Kidney (tissue), 14 donors: ENCODE measurements around the gene PXDN. TPM values are rescaled to one million over a fixed set of nuclear protein-coding genes. Genes with fewer than 3 reads are reported as not detected.

Experiments used
- DNase-seq, 5 donors: peaks; one replicate each; pipeline ENCODE4 v3.0.0-alpha.2; 2013 to 2020
- FAIRE-seq: peaks from 2 replicates; lab custom pipeline; 2012; peaks lifted over from hg19 to GRCh38; lab: Jason Lieb, UNC
- H3K27ac ChIP-seq, 2 donors: one replicate each; pipeline ENCODE4 v1.7.0; 2013; ENCODE audit warnings: low read depth in 2 of 2, low read length in 2 of 2, inconsistent platforms in 1 of 2
- H3K27me3 ChIP-seq: one replicate; pipeline ENCODE4 v1.7.1; 2013; ENCODE audit warnings: low read length, inconsistent platforms; ENCODE audit not compliant: control insufficient read depth, insufficient read depth
- H3K36me3 ChIP-seq, 3 donors: one replicate each; pipeline versions ENCODE4 v1.7.0 to v1.7.1; 2013; ENCODE audit warnings: low read length in 3 of 3, control low read depth in 1 of 3, inconsistent platforms in 1 of 3; ENCODE audit not compliant: insufficient read depth in 3 of 3, control insufficient read depth in 2 of 3
- H3K4me1 ChIP-seq, 3 donors: one replicate each; pipeline versions ENCODE4 v1.7.0 to v1.7.1; 2013; ENCODE audit warnings: low read length in 3 of 3, inconsistent platforms in 1 of 3, low read depth in 1 of 3; ENCODE audit not compliant: control insufficient read depth in 2 of 3, insufficient read depth in 2 of 3
- H3K4me3 ChIP-seq, 3 donors: one replicate each; pipeline versions ENCODE4 v1.7.0 to v1.8.1; 2013; ENCODE audit warnings: low read length in 3 of 3, control low read depth in 1 of 3, inconsistent platforms in 1 of 3
- H3K9ac ChIP-seq, 3 donors: one replicate each; pipeline versions ENCODE4 v1.7.0 to v1.7.1; 2013; ENCODE audit warnings: low read length in 3 of 3, control low read depth in 1 of 3, inconsistent platforms in 1 of 3
- H3K9me3 ChIP-seq, 3 donors: one replicate each; pipeline versions ENCODE4 v1.7.0 to v1.7.1; 2013; ENCODE audit warnings: low read length in 3 of 3, control low read depth in 1 of 3, inconsistent platforms in 1 of 3; ENCODE audit not compliant: control insufficient read depth in 2 of 3, insufficient read depth in 1 of 3
- intact Hi-C: fragments of 100-400 bp; cut with DNase I; formaldehyde crosslinking; loops from one replicate; pipeline ENCODE4 v1.11.1; 2022
- polyA plus RNA-seq: library from polyadenylated mRNA; stranded (reverse); fragments of 350-450 nt; fragmentation: Illumina TruSeq; extraction: RNeasy Lipid Tissue Mini Kit (QIAGEN cat#74804); gene quantifications from one replicate; pipeline ENCODE4 v1.2.3, GENCODE V29; 2014; ENCODE audit warnings: low read depth, low replicate concordance; ENCODE audit not compliant: insufficient read depth
- total RNA-seq: library from RNA; stranded (reverse); fragmentation: NEBNext Ultra II Directional; extraction: Animal tissue kit (Norgen Biotek cat#: 25700); gene quantifications from one replicate; pipeline ENCODE4 v1.2.1, GENCODE V29; 2021
- TF ChIP-seq, protein P1 (sequence below): IDR thresholded peaks from 3 replicates; pipeline ENCODE4 v1.5.1; 2012; ENCODE audit warnings: mild to moderate bottlenecking, moderate library complexity, borderline replicate concordance; ENCODE audit not compliant: insufficient read depth; ENCODE audit errors: extremely low read depth
- donor health status: control.
- donor health status: control.
- donor health status: control.
- donor health status: control.
- donor health status: control.
- donor health status: DM: yes; HTN: yes; CAD: no.
- donor health status: Normal renal cell carcinoma (clear cell type).

Gene PXDN
- total and polyA plus RNA-seq, 2 donors from 2014 or later = 4.7 to 42.3 TPM

DNA sequence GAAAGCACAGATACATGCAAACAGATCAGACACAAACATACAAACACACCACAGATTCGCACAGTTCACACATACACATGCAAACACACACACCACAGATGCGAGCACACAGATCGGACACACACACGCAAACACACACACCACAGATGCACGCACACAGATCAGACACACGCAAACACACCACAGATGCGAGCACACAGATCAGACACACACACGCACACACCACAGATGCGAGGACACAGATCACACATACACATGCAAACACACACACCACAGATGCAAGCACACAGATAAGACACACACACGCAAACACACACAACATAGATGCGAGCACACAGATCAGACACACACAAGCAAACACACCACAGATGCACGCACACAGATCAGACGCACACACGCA is 149.0 kb downstream of the PXDN start:
- no peak overlapping the region for H3K27ac ChIP-seq
- DNase-seq (no peak), FAIRE-seq (no peak)

DNA sequence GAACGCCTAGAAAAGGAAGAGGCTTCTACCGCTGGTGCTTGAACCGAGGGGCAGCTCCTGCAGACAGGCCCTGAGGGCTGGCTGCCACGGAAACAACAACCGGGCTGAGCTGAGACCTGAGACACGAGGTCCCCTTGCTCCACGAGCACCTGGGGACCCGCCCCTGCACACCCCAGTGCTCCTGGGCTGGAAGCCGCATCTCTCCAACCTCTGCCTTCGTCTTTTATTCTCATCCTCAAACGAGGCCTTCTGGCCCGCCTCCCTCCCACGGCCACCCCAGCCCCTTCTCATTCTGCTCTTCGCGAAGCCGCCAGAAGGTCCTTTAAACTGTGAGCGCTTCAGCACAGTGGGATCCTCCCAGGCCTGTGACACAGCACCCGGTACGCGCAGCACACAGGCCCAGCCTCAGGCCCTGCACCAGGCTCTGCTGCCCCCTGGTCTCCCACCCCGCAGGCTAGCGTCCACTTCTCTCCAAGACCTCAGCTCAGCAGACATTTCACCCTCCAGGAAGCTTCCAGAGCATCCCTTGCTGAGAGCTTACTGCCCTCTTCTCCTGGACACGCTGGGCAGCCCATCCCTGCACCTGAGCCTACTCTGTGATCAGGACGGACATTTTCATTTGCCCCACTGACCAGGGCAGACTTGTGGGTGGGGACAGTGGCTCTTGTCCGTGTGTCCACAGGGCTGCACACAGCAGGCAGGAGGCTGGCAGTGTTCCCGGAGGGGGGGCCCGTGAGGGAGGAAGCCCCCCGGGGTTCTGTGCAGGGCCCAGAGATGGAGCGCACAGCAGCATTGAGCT is 149.7 kb downstream of the PXDN start:
- DNase-seq (peak in 1 of 5 donors; percentile 42), FAIRE-seq (no peak)
- Histone ChIP-seq H3K27ac (no peak overlapping the region), H3K4me3 (no peak overlapping the region), H3K9me3 (peaks cover 0 to 3% (median 3%) of the 10 kb centered on the region in 3 donors), H3K4me1 (peaks cover 0 to 13% (median 0%) of the 10 kb centered on the region in 3 donors), H3K27me3 (no peaks in the 10 kb centered on the region), H3K9ac (no peak overlapping the region), H3K36me3 (no peaks in the 10 kb centered on the region)
- TF ChIP-seq, protein P1, sequence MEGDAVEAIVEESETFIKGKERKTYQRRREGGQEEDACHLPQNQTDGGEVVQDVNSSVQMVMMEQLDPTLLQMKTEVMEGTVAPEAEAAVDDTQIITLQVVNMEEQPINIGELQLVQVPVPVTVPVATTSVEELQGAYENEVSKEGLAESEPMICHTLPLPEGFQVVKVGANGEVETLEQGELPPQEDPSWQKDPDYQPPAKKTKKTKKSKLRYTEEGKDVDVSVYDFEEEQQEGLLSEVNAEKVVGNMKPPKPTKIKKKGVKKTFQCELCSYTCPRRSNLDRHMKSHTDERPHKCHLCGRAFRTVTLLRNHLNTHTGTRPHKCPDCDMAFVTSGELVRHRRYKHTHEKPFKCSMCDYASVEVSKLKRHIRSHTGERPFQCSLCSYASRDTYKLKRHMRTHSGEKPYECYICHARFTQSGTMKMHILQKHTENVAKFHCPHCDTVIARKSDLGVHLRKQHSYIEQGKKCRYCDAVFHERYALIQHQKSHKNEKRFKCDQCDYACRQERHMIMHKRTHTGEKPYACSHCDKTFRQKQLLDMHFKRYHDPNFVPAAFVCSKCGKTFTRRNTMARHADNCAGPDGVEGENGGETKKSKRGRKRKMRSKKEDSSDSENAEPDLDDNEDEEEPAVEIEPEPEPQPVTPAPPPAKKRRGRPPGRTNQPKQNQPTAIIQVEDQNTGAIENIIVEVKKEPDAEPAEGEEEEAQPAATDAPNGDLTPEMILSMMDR = no peak
- intact Hi-C loops = loop anchor here (5.0 kb wide), 1 partner anchor 153 kb away; no protein-coding TSS in a partner anchor

More for the DNA sequence above, 149.0 kb downstream of the PXDN start:
- Histone ChIP-seq H3K4me3 (no peak overlapping the region), H3K27me3 (no peaks in the 10 kb centered on the region), H3K9ac (no peak overlapping the region), H3K36me3 (no peaks in the 10 kb centered on the region), H3K9me3 (peaks cover 0 to 3% (median under 1%) of the 10 kb centered on the region in 3 donors), H3K4me1 (peaks cover 0 to 13% (median 0%) of the 10 kb centered on the region in 3 donors)
- TF ChIP-seq, protein P1 = no peak
- intact Hi-C loops = no loop called here

DNA sequence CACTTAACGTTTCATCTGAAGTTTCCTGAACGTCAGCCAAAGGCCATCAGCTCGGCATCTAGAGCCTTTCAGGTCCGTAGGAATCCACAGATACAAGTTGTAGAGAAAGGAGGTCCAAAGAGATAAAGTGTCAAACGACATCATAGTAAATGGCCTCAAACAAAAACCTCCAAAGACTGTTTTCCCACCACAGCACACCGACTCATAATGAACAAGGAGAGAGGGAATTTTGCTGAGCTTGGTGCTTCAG is 150.3 kb downstream of the PXDN start:
- no peaks in the 10 kb centered on the region for H3K27me3 ChIP-seq
- H3K4me1 ChIP-seq = peaks cover 0 to 14% (median 0%) of the 10 kb centered on the region in 3 donors
- no peaks in the 10 kb centered on the region for H3K36me3 ChIP-seq
- intact Hi-C loops = loop anchor here (5.0 kb wide), 1 partner anchor 153 kb away; no protein-coding TSS in a partner anchor
- H3K4me3 ChIP-seq = no peak overlapping the region
- TF ChIP-seq, protein P1 = no peak
- H3K9ac ChIP-seq = no peak overlapping the region
- H3K9me3 ChIP-seq = peaks cover 0 to 3% (median 3%) of the 10 kb centered on the region in 3 donors
- no peak for DNase-seq
- no peak overlapping the region for H3K27ac ChIP-seq
- no peak for FAIRE-seq
